H1 (cell line): ENCODE measurements around the gene ZGRF1. TPM values are rescaled to one million over a fixed set of nuclear protein-coding genes. Genes with fewer than 3 reads are reported as not detected.

Experiments
- CBX8 ChIP-seq: fragments of 300-800, 300-1000 bp; sonication (generic); IDR thresholded peaks from 2 replicates; pipeline ENCODE4 v1.7.1; 2016; ENCODE audit warnings: low read depth, low read length, borderline replicate concordance
- NRF1 ChIP-seq: IDR thresholded peaks from 2 replicates; pipeline ENCODE4 v1.6.1; 2011; ENCODE audit warnings: mild to moderate bottlenecking, low read depth, low read length, improper control_type of control experiment
- SIRT6 ChIP-seq: IDR thresholded peaks from one replicate; pipeline ENCODE4 v1.7.1; 2012; ENCODE audit warnings: low read length, inconsistent platforms
- ZNF274 ChIP-seq: IDR thresholded peaks from 2 replicates; pipeline ENCODE4 v1.7.0; 2012; ENCODE audit warnings: low read length, borderline replicate concordance; ENCODE audit errors: extremely low read depth
- polyA plus RNA-seq, 7 experiments: library from polyadenylated mRNA; depleted of rRNA in 3 of 7; stranded (reverse) in 5 of 7; unstranded in 2 of 7; fragments of >200 nt in 5 of 7; fragments of 200-250 nt in 2 of 7; gene quantifications; 1 replicate in 5 of 7; 2 replicates in 1 of 7; 4 replicates in 1 of 7; pipeline versions ENCODE4 v1.2.1 to v1.2.3, GENCODE V29; 2011 to 2013; ENCODE audit warnings: missing spikeins in 2 of 7, mixed read lengths in 2 of 7
- total RNA-seq: library from RNA; stranded (reverse); fragmentation: NEBNext Ultra II Directional; extraction: Animal tissue kit (Norgen Biotek cat#: 25700); gene quantifications from 2 replicates; pipeline ENCODE4 v1.2.1, GENCODE V29; 2021

Gene ZGRF1
- total and polyA plus RNA-seq, 2 of the 8 experiments (the other 6 are each of a cell fraction or from before 2014, with no cell fraction given) = 12.0 to 44.6 TPM

- TF ChIP-seq CBX8 (no peak), SIRT6 (no peak), NRF1 (no peak), ZNF274 (no peak)
Observed at GRCh38 chr4:112514647-112515197, 122.0 kb downstream of the ZGRF1 start (continued).
